GM10248 (cell line): Measurements from ENCODE around the gene ERICH2.

Experiments
- CTCF ChIA-PET: fragments of 300-600 bp; sonication (Branson Sonifier 250); formaldehyde crosslinking; extraction: SDS; loops from one replicate; lab custom pipeline; 2021; ENCODE audit warnings: antibody characterized with exemption; lab: Yijun Ruan, JAX
- POLR2A ChIA-PET: fragments of 350-650 bp; sonication (Branson Sonifier 250); formaldehyde crosslinking; extraction: SDS; loops from one replicate; lab custom pipeline; 2020; ENCODE audit warnings: antibody characterized with exemption; lab: Yijun Ruan, JAX
- DNase-seq: peaks from one replicate; pipeline ENCODE4 v3.0.0; 2012; ENCODE audit errors: extremely low spot score
- CTCF ChIP-seq: IDR thresholded peaks from 2 replicates; pipeline ENCODE4 v1.5.1; 2012; ENCODE audit warnings: mild to moderate bottlenecking, low read depth; ENCODE audit errors: extremely low read depth, missing control alignments, control extremely low read depth

ERICH2 gene

GRCh38 chr2:170829036-170829435 is 58.9 kb downstream of the ERICH2 start:
- no peak for TF ChIP-seq CTCF
- POLR2A ChIA-PET, result interaction anchor here (0.7 kb wide), 1 partner anchor 215 kb away, joined by 3 read pairs; no protein-coding TSS in a partner anchor
- no peak for DNase-seq
- CTCF ChIA-PET, result no interaction called here

- ChIA-PET POLR2A (no interaction called here), CTCF (interaction anchor here (2.1 kb wide), 1 partner anchor 43 kb away, joined by 5 read pairs; no protein-coding TSS in a partner anchor)
- no peak for TF ChIP-seq CTCF
- DNase-seq, result no peak
Observed at GRCh38 chr2:170830166-170830565, 60.0 kb downstream of the ERICH2 start.

- ChIA-PET CTCF (interaction anchor here (2.1 kb wide), 1 partner anchor 42 kb away, joined by 5 read pairs; no protein-coding TSS in a partner anchor), POLR2A (no interaction called here)
- no peak for TF ChIP-seq CTCF
- DNase-seq, result no peak
Observed at GRCh38 chr2:170831115-170831514, 60.9 kb downstream of the ERICH2 start.

GRCh38 chr2:170836027-170836426 is 65.8 kb downstream of the ERICH2 start:
- DNase-seq, result no peak
- ChIA-PET POLR2A (no interaction called here), CTCF (interaction anchor here (1.6 kb wide), 1 partner anchor 11 kb away, joined by 4 read pairs; no protein-coding TSS in a partner anchor)
- no peak for TF ChIP-seq CTCF

- DNase-seq, result no peak
- ChIA-PET CTCF (interaction anchor here (1.2 to 1.4 kb wide), 2 partner anchors 33 to 432 kb away, joined by 3 read pairs; no protein-coding TSS in a partner anchor), POLR2A (no interaction called here)
- no peak for TF ChIP-seq CTCF
Observed at GRCh38 chr2:170840717-170841210, 70.6 kb downstream of the ERICH2 start.

GRCh38 chr2:170842785-170843184 is 72.6 kb downstream of the ERICH2 start:
- ChIA-PET POLR2A (no interaction called here), CTCF (interaction anchor here (1.1 to 1.5 kb wide), 2 partner anchors 30 to 606 kb away, joined by 3 to 4 read pairs; no protein-coding TSS in a partner anchor)
- no peak for TF ChIP-seq CTCF
- DNase-seq, result no peak
